ENCODE data around the gene BNIP1.
A peak's percentile ranks its signal among the peaks of the same experiment; 100 is the strongest.
"Not testable (repeated sequence)": the region's sequence is repeated elsewhere in the genome, so short reads cannot be mapped to it uniquely, and the experiment has no call there.

Gene BNIP1, protein sequence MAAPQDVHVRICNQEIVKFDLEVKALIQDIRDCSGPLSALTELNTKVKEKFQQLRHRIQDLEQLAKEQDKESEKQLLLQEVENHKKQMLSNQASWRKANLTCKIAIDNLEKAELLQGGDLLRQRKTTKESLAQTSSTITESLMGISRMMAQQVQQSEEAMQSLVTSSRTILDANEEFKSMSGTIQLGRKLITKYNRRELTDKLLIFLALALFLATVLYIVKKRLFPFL

DNA sequence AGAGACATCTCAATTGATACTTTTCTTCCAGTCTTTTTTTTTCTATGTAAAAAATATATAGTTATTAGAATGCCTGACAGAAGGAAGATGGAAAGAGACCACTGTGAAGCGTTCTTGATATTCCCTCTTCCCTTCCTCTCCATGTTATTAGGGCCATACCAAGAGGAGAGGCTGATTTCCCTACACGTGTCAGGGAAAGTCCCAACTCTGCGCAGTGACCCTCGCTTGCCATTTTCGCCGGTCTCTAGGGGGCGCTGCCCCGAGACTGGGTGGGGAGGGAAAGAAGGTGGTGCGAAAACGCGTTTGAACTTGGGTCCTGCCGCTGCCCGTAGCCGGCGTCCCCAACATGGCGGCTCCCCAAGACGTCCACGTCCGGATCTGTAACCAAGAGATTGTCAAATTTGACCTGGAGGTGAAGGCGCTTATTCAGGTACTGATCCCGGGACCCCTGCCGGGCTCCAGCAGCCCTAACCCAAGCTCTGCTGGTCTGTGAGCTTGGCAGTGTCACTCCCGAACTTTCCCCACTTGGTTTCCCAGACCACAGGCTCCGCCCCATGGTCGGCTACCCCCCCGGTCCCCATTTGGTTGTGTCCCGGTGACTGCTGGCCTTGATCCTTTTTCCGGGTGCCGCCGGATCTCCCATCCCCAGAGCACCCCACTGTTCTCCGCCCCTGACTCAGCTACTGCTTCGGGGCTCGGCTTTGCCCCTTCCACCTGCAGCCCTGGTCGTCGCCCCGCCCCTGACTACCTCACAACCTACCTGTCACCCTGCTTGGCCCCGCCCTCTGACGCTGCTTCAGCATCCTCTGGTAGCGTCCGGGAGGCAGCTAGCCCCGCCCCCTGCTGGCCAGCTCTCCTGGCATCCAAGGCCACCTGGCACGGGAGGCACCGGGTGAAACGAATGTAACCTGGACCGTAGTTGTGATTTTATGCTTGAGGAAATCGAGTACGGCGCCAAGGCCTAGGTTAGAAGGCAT, at the start of gene BNIP1:
Gene BNIP1 (plus strand): TSS at position 332 of the 977 bp plus-strand sequence. CDS start 15 bp downstream, at position 347.
- peak; percentile 95 to 96 for DNase-seq (ENCODE audit: low read depth in 1 of 2, low spot score in 1 of 2)

DNA sequence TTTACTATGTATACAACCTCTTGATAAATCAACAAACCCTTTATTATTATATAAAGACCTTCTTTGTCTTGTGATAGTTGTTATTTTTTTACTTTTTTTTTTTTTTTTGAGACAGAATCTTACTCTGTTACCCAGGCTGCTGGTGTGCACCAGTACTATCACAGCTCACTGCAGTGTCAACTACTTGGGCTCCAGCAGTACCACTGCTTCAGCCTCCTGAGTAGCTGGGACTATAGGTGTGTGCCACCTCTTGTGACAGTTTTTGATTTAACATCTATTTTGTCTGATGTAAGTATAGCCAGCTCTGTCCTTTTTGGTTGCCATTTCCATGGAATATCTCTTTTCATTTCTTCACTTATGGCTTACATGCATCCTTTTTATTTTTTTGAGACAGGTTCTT, 45.5 kb upstream of the BNIP1 start:
- DNase-seq (ENCODE audit: low read depth in 1 of 2, low spot score in 1 of 2) = no peak

DNA sequence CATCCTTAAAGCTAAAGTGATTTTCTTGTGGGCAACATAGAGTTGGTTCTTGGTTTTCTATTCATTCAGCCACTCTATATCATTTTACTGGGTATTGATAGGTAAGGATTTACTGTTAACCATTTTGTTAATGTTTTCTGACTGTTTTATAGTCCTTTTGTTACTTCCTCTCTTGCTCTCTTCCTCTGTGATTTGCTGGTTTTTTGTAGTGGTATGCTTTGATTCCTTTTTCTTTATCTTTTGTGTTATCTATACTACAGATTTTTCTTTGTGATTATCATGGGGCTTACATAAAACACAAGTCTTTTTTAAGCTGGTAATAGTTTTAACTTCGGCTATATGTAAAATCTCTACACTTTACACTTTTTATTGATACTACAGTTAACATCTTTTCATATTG, 44.9 kb upstream of the BNIP1 start:
- DNase-seq (ENCODE audit: low read depth in 1 of 2, low spot score in 1 of 2) = no peak

DNA sequence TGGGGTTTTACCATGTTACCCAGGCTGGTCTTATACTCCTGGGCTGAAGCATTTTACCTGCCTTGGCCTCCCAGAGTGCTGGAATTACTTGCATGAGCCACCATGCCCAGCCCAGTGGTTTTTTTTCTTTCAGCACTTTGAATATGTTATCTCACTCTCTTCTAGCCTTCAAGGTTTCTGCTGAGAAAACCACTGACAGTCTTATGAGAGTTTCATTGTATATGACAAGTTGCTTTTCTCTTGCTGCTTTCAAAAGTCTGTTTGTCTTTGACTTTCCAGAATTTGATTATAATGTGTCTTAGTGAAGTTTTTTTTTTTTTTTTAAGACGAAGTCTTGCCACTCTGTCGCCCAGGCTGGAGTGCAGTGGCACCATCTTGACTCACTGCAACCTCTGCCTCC, 43.1 kb upstream of the BNIP1 start:
- DNase-seq (ENCODE audit: low read depth in 1 of 2, low spot score in 1 of 2) = no peak

DNA sequence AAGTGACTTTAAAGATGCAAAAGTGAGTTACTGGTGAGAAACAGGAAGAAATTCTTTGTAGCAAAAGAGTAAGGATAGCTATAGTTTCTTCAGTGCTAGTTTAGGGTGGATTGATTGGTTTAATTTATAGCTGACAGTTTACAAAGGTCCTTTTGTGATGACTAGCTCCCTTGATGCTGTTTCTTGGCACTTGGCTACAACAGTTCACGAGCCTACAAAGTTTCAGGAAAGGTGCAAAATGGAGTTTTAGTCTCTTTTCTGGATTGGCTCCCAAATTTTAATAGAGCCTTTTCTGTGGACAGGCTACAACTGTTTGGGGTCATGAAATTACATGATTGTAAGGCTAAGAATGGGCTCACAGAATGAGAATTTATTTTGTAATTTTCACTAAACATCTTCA, 40.9 kb upstream of the BNIP1 start:
- DNase-seq (ENCODE audit: low read depth in 1 of 2, low spot score in 1 of 2) = no peak

DNA sequence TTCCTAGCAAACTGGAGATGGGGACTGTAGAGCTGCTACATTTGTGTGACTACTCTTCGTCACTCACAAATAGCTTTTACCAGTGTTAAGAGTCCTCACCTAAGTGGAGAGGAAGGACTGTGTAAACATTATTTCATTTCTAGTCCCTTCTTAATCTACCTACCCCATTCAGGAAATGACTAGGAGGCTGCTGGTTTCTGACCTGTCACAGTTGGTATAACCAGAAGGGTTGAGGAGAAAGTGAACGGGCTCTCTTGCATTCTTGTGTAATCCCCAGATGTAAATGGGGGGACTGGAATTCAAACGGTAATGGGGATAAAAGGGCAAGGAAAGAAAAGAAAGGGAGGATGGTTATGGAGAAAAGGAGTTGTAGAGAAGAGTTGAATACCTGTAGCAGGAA, 35.4 kb upstream of the BNIP1 start:
- no peak for DNase-seq (ENCODE audit: low read depth in 1 of 2, low spot score in 1 of 2)

DNA sequence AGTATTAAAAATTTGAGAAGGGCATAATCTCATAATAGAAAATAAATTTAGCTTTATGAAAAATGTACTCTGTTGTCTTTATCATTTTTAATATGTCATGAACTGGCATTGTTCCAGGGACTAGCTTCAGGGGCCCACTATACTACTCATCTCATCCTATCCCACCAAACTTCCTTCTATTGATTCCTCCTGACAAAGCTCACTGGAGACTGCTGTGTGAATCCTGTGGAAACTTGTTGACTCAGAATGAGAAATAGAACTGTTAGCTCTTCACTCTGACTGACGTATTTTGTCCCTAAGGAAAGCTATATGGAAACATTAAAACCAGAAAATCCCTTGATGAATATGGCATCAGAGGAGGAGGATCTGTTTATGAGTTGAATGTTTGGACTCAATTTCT, 29.8 kb upstream of the BNIP1 start:
- no peak for DNase-seq (ENCODE audit: low read depth in 1 of 2, low spot score in 1 of 2)

DNA sequence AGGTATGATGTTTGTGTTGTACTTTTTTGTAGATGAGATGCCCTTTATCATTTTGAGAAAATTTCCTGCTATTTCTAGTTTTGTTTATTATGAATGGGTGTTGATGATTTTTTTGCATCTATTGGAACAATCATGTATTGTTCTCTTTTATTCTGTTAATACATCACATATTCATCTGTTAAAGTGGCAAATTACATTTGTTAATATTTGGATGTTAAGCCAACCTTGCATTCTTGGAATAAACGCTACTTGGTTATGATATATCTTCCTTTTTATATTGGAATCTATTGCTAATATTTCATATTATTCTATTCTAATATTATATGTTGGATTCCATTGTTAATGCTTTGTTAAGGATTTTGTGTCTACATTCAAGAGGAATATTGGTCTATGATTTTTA, 24.6 kb upstream of the BNIP1 start:
- DNase-seq (ENCODE audit: low read depth in 1 of 2, low spot score in 1 of 2) = no peak

DNA sequence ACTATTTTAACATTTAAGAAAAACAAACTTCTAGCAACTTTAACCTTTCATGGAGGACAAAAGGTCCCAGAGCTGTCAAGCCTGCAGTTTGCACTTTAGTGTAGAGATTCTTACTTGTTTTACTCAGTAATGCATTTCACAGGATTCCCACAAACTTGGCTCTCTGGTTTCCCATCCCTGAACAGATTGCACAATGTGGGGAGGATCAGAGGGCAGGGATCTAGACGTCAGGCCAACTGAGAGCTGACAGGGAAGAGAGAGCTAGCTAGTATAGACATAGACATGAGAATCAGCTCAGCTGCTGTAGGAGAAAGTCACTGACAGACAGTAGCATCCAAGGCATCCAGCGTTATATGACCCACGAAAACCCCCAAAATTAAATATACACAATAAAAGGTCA, 20.9 kb upstream of the BNIP1 start:
- DNase-seq (ENCODE audit: low read depth in 1 of 2, low spot score in 1 of 2) = no peak

DNA sequence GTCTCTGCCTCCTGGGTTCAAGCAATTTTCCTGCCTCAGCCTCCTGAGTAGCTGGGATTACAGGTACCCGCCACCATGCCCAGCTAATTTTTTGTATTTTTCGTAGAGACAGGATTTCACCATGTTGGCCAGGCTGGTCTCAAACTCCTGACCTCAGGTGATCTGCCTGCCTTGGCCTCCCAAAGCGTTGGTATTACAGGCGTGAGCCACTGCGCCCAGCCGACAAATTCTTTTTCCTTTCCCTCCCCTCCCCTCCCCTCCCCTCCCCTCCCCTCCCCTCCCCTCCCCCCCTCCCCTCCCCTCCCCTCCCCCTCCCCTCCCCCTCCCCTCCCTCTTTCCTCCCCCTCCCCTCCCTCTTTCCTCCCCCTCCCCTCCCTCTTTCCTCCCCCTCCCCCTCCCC, 12.2 kb upstream of the BNIP1 start:
- not testable (repeated sequence) for DNase-seq (ENCODE audit: low read depth in 1 of 2, low spot score in 1 of 2)

DNA sequence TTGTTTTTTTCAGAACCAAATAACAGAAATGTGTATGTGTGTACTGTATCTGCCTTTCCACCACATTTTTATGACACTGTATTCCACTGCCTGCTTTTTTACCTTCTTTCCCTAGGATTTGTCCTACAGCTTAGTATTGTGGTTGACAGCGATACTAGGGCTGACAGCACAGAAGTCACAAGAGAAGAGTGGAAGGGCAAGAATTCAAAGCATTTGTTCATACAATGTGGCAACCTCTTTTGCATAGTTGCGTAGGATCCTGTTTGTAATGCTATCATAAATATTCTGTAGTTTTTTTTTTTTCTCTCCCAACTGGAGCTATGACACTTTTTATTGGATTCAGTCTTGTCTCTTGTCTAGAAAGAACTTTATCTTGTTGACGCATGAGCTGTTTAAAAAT, 5.6 kb upstream of the BNIP1 start:
- no peak for DNase-seq (ENCODE audit: low read depth in 1 of 2, low spot score in 1 of 2)

DNA sequence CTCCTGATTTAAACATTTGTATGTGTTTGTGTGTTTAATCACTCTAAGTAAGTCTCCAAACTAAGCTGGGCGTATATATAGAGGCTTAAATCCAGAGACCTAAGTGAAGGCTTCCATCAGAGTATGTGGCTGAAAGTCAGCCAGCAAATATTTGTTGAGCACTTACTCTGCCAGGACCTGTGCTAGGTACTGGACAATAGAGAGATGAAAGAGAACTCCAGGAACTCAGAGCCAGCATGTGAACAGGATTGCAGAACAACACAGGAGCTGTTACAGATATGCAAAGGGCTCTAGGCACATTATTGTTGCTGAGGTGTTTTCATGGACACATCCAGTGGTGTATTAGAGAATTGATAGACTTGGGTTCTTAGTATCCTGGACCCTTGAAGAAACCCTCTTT, 4.7 kb upstream of the BNIP1 start:
- DNase-seq (ENCODE audit: low read depth in 1 of 2, low spot score in 1 of 2) = no peak

DNA sequence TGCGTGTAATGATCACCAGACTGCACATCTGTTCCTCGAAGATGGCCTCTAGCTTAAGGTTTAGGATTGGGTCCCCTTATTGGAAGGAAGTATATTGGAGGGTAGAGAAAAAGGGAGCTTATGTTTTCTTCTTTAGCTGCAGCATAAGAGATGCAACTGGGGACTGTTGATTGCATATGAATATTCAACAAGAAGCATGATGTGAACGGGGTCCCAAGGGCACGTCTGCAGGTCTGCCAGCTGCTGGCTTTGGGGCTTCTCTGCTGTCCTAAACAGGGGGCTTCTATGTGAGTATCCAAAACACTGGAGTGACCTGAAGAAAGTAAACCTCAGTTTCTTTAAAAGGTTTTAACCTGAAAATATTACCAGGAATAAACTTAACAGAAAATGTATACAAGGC, 3.6 kb upstream of the BNIP1 start:
- no peak for DNase-seq (ENCODE audit: low read depth in 1 of 2, low spot score in 1 of 2)

DNA sequence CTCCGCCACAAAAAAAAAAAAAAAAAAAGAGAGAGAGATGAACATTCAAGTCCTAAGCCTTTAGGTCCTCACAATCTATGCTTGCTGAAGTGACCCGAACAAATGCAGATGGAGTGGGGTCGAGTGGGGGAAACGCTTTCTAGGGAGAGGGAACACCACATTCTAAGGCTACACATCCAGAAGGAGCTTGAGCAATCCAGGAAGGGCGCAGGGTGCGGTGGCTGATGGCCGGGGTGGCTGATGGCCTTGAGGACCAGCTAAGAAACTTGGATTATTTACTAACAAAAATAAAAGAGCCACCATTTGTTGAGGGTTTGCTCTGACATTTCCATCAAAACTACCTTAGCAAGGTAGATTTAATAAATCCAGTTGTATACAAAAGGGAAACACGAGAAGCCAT, 764 bp upstream of the BNIP1 start:
- no peak for DNase-seq (ENCODE audit: low read depth in 1 of 2, low spot score in 1 of 2)

DNA sequence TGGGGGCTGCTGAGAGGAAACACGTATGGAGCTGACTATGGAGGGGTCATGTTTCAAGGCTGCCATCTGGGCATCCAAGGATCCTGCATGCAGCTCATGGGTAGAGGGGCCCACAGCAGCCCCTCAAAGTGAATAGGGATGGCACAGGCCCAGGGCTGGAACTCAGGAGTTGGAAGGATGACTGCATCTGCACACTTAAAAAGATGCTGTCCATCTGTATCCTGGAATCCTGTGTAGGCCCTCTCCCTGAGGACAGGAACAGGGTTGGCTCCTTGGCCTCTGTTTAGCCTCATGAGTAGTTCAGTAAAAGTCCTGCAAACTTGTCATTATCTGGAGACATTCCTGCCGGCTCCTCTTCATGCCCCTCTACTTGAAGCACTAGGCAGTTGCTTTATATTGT, 4.0 kb downstream of the BNIP1 start:
- DNase-seq (ENCODE audit: low read depth in 1 of 2, low spot score in 1 of 2) = no peak

DNA sequence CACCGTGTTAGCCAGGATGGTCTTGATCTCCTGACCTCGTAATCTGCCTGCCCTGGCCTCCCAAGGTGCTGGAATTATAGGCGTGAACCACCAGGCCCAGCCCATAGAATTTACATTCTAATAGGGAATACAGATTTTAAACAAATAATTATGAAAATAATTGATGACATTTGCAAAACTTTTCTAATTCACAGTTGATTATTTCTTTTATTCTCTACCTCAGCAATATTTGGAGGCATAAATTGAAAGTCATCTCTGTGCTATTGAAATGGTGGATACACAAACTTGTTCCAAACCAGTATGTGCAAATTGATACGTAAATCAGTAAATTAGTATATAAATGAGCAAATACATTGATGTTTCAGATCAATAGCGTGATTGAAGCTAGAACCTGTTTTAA, 8.2 kb downstream of the BNIP1 start:
- no peak for DNase-seq (ENCODE audit: low read depth in 1 of 2, low spot score in 1 of 2)

DNA sequence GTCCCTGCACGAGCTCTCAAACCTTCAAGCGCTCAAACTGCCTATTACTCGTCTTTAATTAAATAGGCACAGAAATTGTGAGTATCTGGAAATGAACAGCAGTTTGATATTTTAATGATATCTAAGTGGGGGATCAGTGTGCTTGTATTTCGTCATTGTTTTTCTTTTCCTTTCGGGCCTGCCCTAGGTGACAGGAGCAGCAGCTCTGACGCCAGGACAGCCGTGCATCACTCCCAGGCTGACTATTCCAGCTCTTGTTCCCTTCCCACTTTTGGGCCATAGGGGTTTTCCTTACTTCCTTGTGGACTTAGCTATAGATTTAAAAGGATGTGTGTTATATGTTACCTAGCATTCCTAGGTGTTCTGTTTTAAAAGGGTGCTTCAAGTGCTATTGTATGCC, 9.5 kb downstream of the BNIP1 start:
- no peak for DNase-seq (ENCODE audit: low read depth in 1 of 2, low spot score in 1 of 2)

DNA sequence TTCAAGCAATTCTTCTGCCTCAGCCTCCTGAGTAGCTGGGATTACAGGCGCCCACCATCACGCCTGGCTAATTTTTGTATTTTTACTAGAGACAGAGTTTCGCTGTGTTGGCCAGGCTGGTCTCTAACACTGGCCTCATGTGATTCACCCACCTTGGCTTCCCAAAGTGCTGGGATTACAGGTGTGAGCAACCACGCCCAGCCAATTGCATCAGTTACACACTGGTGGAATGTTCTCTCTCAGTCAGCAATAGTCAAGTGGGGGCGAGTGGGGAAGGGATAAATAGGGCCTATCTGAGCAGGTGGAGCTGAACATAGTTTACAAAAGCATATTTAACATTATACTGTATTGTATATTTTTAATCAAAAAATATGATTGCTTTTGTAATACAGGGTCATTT, 10.3 kb downstream of the BNIP1 start:
- not testable (repeated sequence) for DNase-seq (ENCODE audit: low read depth in 1 of 2, low spot score in 1 of 2)

DNA sequence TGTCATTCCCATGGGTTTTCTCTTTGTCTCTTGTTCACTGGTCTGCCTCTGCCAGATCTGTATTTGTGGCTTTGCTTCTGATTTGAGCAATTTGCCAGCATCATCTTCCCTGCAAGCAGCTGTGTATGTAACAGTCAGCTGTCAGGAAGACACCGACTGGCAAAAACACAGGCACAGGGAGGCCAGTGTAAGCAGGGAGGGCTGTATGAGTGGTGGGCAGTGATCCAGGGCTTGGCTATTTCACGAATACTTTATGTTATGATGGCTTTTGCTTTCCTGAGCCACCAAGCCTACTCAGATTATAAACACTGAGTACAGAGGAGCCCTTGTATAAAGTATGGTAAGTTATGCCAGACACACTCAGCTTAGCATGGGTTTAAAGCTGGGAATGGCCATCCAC, 11.6 kb downstream of the BNIP1 start:
- no peak for DNase-seq (ENCODE audit: low read depth in 1 of 2, low spot score in 1 of 2)

DNA sequence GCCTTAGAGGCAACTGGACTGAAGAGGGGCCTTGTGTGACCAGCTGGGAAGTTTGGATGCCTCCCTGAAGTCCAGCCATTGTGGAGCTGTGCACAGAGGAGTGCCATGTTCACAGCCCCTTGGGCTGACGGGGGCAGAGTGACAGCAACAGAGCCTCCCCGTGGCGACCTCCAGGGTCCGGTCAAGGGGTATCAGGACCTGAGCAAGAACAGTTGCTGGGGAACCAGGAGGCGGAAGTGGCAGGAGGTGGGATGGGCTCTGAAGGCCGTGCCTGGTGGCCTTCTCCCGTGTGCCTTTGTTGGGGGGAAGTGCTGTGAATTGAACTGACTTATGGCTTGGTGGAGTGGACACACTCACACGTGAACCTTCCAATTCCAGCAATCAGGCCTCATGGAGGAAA, 14.0 kb downstream of the BNIP1 start:
- no peak for DNase-seq (ENCODE audit: low read depth in 1 of 2, low spot score in 1 of 2)

DNA sequence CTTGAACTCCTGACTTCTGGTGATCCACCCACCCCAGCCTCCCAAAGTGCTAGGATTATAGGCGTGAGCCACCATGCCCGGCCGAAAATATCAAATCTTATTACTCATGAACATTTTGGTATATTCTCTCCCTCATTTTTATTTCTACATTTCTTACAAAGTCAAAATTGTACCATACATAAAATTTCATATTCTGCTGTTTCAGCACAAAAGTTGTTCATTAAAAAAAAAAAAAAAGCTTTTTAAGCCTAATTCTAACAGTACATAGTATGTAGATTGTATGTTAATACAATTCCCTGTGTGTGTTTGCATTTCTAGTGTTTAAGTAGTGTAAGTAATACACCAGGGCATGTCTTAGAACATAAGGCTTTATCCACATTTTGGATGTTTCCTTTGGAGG, 14.9 kb downstream of the BNIP1 start:
- no peak for DNase-seq (ENCODE audit: low read depth in 1 of 2, low spot score in 1 of 2)

DNA sequence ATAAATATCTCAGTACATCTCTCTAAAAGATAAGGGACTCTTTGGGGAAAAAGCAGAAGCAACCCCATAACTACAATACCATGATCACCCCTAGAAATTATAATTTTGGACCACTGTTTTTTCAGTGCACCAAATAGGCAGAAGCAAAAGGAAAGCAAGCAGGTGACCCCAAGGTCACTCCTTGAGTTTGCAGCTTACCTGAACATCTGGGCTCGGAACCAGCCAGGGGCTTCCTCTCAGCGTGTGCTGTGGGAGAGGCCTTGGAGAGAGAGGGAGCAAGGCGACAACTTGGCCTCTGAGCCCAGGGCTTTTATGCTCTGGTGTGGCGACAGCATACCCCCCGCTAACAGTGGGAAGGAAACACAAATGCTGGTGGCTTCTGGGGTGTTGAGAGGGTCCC, 16.8 kb downstream of the BNIP1 start:
- no peak for DNase-seq (ENCODE audit: low read depth in 1 of 2, low spot score in 1 of 2)

DNA sequence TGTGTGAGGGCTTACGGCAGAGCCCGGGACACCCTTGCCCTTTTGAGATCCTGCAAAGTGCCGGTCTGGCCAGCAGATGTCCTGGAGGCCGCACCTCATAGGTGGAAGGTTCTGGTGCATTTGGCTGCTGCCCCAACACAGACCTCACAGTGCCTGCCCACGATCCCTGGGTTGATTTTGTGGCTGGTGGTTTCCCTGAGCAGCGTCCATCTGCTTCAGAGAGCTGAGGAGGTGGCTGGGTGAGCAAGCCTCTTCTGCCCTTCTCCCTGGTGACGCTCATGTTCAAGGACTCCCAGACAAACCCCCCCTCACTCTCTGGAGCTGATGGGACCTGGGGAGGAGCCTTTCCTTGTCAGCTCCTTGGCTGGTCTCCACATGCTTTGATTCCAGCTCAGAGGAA, 18.9 kb downstream of the BNIP1 start:
- no peak for DNase-seq (ENCODE audit: low read depth in 1 of 2, low spot score in 1 of 2)

All from activated CD4-positive, alpha-beta T cell treated with anti-CD3 and anti-CD28 coated beads, Interleukin-2, amount 50 U/mL, for 24 hours (primary cell).